GM23338 (cell line): ENCODE measurements around the gene UNC5B.

Source experiments
- CTCF ChIP-seq, 2 experiments: fragments of 200-600 bp in 1 of 2; sonication (generic) in 1 of 2; conservative IDR thresholded peaks; 2 replicates each; pipeline versions ENCODE4 v1.5.1 to v1.6.1; 2016 to 2017; ENCODE audit warnings: antibody characterized with exemption in 2 of 2, low read depth in 2 of 2, mild to moderate bottlenecking in 2 of 2, moderate library complexity in 1 of 2
- EZH2phosphoT487 ChIP-seq: fragments of 200-600 bp; sonication (generic); IDR thresholded peaks from one replicate; pipeline ENCODE4 v1.8.1; 2018; ENCODE audit warnings: antibody characterized with exemption; ENCODE audit not compliant: unreplicated experiment

GRCh38 chr10:71255550-71255807 lies 43.1 kb downstream of the UNC5B start:
- TF ChIP-seq CTCF (conservative IDR thresholded peaks at IDR 0.05; ENCODE audit: low read depth in 2 of 2) (no peak), EZH2phosphoT487 (no peak)
